Transverse colon (tissue), 3 donors: Measurements from ENCODE around the gene RHOT2.
A peak's percentile ranks its signal among the peaks of the same experiment; 100 is the strongest.

Experiments
- POLR2A ChIP-seq: fragments of 450-650 bp; IDR thresholded peaks from one replicate; pipeline ENCODE4 v1.6.1; 2016; ENCODE audit warnings: antibody characterized with exemption, mild to moderate bottlenecking, moderate library complexity
- TF ChIP-seq, protein P1 (sequence below), 5 experiments: fragments of 200-600 bp in 3 of 5; fragments of 450-650 bp in 2 of 5; sonication (generic) in 3 of 5; IDR thresholded peaks; 1 replicate in 2 of 5; 2 replicates in 3 of 5; pipeline ENCODE4 v1.5.1; 2016 to 2017; ENCODE audit warnings: antibody characterized with exemption in 5 of 5, inconsistent platforms in 3 of 5, mild to moderate bottlenecking in 2 of 5, moderate library complexity in 1 of 5

DNA sequence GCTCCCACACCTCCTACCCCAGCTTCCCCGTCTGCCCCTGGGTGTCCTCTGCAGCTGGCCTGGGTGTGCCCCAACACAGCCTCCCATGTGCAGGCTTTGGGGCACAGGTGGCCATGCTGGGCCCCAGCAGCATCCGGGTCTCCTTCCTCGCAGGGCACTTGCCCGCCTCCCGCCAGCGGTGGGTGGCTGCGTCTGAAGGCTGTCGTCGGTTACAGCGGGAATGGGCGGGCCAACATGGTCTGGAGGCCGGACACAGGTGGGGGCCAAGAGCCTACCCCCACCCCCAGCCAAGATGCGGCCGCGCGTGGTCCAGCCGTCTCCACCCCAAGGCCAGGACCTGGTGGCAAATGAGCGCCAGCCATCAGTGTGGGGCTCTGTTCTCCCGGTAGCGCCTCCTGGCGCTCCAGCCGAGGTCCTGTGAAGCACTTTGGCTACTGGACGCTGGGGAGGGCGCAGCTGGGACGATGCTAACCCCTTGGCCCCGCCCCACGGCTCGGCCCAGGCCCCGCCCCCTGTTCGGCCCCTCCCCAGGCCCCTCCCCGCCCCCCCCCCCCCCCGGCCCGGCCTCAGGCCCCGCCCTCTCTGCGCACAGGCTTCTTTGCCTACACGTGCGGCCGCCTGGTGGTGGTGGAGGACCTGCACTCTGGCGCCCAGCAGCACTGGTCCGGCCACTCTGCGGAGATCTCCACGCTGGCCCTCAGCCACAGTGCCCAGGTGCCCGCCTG is 7.3 kb upstream of the RHOT2 start:
- TF ChIP-seq, protein P1, sequence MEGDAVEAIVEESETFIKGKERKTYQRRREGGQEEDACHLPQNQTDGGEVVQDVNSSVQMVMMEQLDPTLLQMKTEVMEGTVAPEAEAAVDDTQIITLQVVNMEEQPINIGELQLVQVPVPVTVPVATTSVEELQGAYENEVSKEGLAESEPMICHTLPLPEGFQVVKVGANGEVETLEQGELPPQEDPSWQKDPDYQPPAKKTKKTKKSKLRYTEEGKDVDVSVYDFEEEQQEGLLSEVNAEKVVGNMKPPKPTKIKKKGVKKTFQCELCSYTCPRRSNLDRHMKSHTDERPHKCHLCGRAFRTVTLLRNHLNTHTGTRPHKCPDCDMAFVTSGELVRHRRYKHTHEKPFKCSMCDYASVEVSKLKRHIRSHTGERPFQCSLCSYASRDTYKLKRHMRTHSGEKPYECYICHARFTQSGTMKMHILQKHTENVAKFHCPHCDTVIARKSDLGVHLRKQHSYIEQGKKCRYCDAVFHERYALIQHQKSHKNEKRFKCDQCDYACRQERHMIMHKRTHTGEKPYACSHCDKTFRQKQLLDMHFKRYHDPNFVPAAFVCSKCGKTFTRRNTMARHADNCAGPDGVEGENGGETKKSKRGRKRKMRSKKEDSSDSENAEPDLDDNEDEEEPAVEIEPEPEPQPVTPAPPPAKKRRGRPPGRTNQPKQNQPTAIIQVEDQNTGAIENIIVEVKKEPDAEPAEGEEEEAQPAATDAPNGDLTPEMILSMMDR (IDR thresholded peaks at IDR 0.05), result peak; percentile 52 to 69 (median 65)
- peak; percentile 14 for TF ChIP-seq POLR2A
